Hematopoietic multipotent progenitor cell treated with erythropoietin and hydrocortisone succinate and interleukin-3 and kit ligand, for 17 days (in vitro differentiated cells): Measurements from ENCODE around the gene RAB11FIP5.
"Not testable (repeated sequence)": the region's sequence is repeated elsewhere in the genome, so short reads cannot be mapped to it uniquely, and the experiment has no call there.

Source experiments
- DNase-seq: peaks from one replicate; pipeline ENCODE4 v3.0.0-alpha.2; 2015; ENCODE audit warnings: low spot score

Gene RAB11FIP5

DNA sequence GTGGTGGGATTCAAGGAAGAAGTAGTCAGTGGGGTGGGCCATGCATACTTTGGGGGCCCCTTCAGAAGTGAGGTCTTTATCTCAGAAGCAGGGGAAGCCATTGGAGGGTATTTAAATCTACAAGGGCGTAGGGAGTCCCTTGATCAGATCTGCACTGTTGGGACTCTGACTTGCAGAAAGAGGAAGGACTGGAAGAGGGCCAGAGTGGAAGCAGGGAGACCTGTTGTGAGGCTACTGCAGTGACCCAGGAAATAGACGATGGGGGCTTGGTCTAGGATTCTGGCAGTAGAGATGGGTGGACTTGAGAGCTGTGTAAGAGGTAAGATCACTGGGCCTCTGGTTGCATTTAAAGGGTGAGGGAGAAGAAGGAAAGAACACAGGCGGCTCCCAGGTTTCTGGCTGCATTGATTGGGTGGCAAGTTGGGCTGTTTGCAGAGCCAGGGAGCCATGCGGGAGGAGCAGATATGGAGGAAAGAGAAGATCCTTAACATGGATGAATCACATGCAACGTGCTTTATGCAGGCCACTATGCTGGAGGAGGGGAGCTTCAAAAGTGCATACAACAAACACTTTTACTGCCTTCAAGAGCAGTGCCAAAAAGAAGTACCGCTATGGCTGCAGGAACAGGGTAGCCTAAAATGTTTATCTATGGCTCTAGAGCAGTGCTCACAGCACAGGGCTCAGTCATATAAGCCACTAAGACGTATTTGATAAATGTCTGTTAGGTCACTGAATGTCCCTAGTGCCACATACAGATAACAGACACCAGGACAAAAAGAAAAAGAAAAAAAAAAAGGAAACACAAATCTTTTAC is 43.5 kb downstream of the RAB11FIP5 start:
- DNase-seq, result peak; percentile 43

DNA sequence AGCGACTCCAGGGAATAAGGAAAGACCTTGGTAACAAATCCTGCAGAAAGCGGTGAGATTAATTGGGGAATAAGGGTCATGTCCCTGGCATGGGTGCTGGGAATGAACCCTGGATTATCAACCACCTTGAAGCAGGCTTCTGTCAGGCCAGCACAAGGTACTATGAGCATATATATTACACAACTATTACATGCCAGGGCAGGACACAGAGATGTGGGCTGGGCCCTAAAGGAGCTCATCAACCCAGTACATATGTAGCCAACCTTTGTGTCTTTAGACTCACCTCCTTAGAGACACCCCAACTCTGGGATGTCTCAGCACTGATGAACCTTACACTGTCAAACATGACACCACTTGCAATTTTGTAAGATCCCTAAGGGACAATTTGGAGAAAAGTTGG is 44.6 kb downstream of the RAB11FIP5 start:
- no peak for DNase-seq

DNA sequence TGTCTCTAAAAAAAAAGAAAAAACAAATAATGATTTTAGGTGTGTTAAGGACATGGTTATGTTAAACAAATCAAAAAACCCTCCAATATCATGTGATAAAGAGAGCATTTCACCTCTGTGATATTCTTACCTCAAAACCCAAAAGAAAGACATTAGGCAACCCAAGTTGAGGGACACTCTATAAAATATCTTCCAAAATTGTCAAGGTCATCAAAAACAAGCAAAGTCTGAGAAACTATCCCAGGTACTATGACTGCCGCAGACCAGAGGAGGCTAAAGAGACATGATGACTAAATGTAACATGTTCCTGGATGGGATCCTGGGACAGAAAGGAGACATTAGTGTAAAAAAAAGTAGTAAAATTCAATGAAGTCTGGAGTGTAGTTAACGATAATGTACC is 45.7 kb downstream of the RAB11FIP5 start:
- no peak for DNase-seq

DNA sequence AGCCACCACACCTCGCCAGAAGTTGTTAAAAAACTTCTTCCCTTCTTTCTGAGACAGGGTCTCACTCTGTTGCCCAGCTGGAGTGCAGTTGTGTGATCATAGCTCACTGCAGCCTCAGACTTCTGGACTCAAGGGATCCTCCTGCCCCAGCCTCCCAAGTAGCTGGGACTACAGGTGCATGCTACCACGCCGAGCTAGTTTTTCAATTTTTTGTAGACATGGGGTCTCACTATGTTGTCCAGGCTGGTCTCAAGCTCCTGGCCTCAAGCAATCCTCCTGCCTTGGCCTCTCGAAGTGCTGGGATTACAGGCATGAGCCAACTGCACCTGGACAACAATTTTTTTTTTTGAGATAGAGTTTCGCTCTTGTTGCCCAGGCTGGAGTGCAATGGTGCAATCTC is 47.7 kb downstream of the RAB11FIP5 start:
- not testable (repeated sequence) for DNase-seq

DNA sequence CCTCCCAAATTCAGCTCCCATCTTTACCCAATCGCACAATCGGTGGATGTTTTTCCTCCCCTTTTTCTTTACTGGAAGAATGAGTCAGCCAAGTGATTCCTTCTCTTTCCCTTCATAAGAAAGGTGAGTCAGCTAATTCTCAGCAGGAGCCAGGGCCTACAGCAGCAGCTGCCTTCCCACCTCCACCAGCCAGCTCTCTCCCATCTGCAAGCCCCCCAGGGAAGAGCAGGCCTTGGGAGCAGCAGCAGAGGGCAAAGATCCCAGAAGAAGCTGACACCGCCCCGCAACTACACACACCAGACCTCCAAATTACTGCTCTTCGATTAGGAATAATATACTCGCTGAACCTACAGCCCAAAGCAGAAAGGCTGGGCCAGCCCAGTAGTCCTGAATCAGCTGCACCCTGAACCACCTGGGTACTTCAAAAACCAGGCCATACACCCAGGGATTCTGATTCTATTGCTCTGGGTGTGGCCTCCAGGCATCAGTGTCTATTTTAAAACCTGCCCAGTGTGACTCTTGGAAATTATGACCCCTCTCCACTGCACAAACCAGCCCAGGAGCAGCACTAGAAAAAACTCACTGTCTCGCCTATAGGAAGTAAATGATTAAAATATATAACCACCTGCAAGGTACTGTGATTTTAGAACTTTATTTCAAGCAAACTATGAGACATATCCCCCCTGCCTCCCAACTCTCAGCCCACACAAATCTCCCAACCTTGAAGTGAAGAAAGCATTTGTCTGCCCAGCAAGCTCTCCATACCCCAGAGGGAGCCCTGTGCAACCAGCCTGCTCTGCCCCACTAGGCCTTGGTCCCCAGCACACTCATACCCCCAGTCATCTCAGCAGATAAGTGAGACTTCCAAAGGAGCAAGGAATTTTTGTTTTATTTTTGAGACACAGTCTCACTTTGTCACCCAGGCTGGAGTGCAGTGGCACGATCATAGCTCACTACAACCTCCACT is 48.6 kb downstream of the RAB11FIP5 start:
- no peak for DNase-seq

DNA sequence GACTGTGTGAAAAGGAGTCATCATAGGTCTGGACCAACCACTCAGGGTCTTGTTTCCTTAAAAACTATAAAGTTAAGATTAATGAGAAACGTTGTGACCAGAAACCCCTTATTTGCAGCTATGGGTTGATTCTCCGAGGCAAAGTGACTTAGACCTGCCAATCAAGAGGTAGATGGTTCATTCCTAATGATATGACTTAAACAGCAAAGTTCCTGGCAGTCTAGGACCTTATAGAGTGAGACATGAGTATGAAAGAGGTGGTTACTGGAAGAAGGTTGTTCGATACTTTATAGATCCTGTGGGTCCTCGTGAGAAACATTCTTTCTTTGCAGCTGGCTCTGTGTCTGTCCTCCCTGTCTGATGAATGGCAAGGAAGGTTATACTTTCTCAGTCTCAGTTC is 49.3 kb downstream of the RAB11FIP5 start:
- no peak for DNase-seq

DNA sequence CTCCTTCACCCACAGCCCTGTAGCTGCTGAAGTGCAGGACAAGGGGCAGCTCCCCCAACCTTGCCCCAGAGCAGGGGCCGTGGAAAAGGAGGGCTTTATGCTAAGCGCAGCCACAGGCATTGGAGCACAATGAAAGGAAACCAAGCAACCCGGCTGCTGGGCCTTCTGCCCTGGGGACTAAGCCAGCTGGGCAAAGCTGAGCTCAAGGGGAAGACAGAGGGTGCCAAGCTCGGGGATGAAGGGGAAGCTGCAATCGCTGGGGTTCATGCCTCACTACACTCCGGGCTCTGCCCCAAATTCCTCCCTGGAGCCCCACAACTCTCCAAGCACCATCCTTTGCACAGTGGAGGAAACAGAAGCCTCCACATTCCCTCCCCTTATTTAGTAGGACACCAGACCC is 53.6 kb downstream of the RAB11FIP5 start:
- DNase-seq, result no peak

DNA sequence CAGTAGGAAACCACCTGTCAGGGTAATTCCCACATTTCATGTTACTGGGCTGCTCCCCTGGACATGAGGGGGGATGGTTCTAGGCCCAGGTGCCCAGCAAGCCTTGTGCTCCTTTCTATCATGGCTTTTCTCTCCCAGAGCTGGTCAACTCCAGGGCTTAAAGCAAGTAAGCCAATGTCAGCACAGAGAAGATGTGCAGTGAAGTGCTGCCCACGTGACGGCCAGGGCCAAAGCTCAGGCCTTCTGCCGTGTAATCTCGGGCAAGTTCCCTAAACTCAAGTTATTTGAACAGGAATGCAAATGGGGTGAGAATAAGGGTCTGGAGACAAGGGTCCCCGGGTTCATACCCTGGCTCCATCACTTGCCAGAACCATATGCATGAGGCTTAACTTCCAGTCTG is 57.8 kb downstream of the RAB11FIP5 start:
- DNase-seq, result no peak

DNA sequence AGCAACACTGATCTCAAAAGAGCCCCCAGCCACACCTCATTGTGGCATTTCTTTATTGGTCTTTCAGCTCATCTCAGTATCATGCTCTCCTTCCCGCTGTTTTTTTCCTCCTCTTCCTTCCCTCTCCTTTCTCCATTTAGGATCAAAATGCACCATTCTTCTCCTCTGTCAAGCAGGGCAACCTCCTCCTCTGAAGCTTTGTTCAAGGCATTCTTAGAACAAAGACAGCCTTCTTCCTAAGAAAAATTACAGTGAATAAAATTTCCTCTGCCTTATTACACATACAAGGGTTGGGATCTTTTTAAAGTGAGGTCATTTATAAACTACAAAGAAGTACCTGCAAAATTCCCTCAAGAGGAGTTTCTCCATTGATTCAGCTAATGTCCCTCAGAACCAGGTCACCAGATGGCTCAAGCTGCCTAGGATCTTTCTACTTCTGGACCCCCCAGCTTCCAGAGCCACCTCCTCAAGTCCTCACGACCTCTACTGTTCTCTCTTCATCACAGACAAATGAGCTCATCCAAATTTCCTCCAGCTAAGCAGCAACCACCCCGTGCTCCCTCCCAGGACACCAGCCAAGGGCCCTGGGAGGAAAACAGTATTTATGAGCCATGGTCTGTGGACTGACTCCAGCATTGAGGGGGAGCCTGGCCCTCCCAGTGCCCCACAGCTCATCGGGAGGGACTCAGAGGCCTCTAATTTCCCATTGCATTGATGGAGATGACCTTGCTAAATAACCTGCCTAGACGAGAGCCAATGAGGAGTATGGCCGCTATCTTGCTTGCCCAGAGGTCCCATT is 59.2 kb downstream of the RAB11FIP5 start:
- no peak for DNase-seq

DNA sequence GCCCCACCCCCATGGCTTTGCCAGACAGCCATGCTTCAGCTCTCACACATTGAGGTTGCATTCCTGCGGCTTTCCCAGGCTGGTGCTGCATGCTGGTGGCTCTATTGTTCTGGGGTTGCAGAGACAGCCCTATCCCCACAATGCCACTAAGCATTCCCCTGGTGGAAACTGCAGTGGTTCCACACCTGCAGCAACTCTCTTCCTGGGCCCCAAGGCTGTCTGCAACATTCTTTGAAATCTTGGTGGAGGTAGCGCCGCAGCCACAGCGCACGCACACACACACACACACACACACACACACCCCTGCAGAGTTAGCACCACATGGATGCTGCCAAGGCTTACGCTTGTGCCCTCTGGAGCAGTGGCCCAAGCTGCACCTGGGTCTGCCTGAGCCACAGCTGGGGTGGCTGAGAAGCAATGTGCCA is 62.6 kb downstream of the RAB11FIP5 start:
- no peak for DNase-seq

DNA sequence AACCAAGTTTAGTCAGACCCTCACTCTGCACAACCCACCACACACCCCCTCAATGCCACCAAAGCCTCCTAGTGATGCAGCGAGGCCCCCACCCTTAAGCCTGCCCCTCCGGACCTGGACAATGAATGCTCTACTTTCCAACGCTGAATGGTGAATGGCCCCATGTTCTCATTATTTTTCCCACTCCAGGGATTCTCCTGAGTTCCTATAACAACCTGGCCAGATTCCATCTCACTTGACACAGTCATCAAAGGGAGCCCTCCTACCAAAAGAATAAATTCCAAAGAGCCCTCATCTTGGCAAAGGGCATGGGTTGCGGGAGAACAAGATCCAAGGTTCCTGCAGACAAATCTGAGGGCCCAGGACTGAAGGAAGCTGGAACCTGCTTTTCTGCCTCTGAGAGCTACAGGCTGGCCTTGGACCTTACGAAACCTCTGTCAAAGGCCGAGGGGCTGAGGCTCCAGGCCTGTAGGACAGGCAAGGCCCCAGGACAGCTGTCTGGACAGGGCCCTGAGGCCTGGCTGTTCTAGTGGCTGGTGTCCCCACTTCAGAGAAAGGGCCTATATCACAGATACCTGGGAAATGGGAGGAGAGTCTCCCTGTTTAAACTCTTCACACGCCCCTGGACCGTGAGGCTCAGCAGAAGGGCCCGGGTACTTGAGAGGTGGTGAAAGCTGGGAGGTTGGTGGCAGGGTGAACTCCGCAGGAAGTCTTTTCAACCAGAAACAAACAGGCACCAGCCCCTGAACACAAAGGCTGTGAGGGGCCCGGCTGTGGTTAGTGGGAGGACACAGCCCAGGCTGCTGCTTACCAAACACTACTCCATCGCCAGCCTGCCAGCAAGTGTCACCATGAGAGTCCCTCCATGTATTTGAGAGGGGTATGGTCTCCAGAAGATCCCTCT is 68.6 kb downstream of the RAB11FIP5 start:
- no peak for DNase-seq

DNA sequence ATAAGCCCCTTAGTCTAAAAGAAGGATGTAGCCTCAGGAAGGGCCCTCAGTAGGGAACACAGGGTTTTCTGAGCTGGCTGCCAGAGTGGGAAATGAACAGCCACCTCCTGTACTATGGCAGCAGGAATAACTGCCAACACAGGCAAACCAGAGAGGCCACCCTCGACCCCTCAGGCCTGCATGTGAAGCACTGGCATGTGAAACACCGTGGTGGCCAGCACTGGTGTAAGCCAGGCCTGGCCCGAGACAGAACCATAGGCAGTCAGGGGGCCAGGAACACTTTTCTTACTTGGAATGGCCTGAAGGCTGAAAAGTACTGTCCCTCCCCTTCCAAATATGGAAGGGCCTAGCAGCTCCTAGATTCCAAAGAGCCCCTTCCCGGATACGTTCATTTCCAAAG is 69.5 kb downstream of the RAB11FIP5 start:
- no peak for DNase-seq

DNA sequence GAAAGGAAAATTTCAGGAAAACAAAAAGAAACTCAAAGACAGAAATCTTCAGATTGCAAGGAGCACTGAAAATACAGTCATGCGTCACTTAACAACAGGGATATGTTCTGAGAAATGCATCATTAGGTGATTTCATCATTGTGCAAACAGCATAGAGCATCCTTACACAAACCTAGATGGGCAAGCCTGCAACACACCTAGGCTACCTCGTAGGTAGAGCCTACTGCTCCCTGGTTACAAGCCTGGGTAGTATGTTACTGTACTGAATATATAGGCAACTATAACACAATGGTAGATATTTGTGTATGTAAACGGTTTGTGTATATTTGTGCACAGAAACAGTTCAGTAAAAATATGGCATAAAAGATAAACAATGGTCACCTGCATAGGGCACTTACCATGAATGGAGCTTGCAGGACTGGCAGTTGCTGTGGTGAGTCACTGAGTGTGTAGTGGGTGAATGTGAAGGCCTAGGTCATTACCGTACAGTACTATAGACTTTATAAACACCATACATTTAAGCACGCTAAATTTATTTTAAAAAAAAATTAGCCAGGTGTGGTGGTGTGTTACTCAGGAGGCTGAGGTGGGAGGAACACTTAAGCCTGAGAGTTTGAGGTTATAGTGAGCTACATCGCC is 74.7 kb downstream of the RAB11FIP5 start:
- DNase-seq, result no peak

DNA sequence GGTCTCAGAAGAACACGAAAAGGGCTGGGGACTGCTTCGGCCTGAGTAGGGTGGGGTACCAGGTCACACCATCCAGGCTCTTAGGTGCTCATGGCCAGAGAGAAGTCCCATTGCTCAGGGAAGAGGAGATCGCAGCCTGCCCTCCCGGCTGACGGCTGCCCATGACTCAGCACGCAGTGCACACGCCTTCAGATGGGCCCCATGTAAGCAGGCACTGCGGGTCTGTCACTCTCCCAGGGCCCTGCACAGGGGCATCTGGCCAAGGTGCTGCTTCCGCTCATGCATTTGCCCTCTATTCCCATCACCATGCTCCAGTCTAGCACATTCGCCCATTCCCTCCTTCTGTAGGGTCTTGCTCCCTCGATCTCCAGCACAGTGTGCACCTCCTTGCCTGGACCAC is 76.0 kb downstream of the RAB11FIP5 start:
- DNase-seq, result no peak

DNA sequence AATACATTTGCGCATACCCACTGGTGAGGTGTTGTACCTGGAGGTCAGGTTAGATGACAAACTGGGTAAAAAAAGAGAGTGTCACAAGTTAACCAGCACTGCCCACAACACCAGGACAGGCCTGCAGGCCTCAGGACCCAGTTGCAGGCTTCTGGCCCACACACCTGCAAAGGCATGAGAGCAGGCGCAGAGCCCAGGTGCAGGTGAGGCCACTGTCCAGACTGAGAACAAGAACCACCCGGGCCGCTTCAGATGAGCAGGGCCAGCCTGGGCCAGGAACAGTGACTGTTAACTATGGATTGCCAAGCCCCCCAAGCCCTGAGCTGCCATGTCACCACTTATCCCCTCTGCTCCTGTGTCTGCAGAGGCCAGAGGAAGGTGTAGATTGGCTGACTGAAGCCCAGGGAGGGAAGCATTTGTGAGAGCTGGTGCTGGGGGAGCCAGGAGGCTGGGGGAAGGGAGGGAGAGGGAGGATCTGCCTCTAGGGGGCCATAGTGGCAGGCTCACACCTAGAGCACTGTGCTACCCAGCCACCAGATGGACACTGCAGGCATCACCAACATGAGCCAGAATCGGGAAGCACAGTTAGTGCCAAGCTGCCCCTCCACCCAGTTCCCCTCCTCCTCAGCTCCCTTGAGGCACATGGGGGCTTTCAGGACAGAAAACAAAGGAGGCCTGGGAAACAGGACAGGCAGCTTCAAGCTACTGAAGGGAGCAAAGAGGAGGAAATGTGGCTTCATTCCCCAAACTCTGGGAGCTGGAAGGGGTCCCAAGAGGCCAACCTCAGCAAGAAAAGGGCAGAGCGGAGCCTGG is 76.6 kb downstream of the RAB11FIP5 start:
- no peak for DNase-seq

DNA sequence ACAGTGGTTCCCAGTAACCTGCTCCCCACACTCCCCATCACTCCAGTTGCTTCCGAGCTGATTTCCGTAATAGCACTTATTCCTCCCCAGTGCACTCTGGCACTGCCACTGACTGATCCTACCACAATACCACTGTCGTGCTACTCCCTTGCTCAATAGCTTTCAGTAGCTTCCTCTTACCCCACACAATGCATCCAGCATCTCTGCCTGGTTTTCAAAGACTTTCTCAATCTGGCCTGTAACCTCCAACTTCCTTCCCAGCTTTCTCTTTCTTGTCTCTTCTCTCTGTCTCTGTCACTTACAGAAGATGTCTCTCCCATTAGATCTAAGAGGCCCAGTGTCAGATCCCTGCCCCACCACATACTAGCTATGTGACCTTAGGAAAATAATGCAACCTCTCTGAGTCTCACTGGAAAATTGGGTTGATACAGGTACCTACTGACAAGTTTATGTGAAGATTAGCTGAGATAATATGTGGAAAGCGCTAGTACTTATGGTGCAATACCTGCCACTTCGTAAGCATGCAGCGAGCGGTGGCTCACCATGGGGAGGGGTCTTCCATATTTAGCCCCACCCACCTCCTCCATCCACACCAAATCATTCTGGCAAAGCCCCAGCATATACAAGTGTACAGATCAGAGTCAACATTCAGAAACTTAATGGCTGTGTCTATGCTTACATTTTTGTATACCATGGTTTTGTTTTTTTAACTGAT is 77.9 kb downstream of the RAB11FIP5 start:
- no peak for DNase-seq

DNA sequence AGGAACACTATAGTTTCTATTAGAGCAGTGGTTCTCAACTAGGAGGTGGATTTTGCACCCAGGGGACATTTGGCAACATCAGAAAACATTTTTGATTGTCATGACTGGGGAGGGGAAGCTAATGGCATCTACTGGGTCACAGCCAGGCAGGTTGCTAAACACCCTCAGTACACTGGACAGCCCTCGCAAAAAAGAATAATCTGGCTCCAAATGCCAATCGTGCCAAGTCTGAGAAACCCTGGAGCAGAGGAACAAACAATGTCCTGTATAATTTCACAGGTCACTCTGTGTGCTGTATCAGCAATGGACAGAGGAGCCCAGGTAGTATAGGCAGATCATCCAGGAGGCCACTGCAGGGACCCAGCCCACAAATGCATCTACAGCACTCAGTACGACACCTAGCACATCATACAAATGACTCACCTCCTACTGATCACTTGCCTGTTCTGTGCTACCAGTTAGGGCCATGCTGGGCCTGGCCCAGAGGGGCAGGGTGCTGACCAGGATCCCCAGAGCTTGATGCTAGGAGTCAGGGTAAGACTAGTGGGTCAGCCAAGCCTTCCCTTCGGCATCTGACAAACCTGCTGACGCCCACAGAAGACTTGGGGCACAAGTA is 78.9 kb downstream of the RAB11FIP5 start:
- no peak for DNase-seq

DNA sequence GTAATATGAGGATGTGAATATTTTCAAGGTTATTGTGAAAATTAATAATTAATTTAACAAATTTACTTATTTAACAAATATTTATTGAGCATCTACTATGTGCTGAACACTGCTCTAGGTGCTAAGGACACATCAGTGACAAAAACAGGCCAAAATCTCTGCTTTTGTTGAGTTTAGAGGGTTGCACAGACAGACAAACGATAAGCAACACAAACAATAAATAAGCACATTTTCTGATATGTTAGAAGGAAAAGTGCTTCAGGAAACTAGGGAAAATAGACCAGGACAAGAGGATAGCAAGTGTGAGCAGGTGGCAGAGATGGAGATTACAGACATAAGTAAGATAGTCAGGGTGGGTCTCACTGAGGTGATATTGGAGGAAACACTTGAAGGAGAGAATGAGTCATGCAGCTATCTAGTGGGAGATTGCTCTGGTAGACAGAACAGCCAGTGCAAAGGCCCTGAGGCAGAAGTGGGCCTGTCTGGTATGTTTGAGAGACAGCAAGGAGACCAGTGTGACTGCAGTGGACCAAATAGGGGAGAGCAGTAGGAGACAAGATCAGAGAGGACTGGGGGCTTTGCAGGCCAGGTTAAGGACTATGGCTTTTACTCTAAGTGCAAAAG is 79.5 kb downstream of the RAB11FIP5 start:
- no peak for DNase-seq
